Osteoblast (primary cell): ENCODE results near the gene EIF2S1. TPM values are rescaled to one million over a fixed set of nuclear protein-coding genes. Genes with fewer than 3 reads are reported as not detected.
"Not testable (repeated sequence)": the region's sequence is repeated elsewhere in the genome, so short reads cannot be mapped to it uniquely, and the experiment has no call there.

Experiments used
- DNase-seq: peaks from one replicate; pipeline ENCODE4 v3.0.0; 2011; ENCODE audit warnings: low spot score, mixed read lengths; ENCODE audit not compliant: insufficient read length; ENCODE audit errors: missing footprints
- H2AFZ ChIP-seq: 2 replicates; pipeline ENCODE4 v1.6.0; 2011; ENCODE audit warnings: mild to moderate bottlenecking, low read length
- H3K27ac ChIP-seq: 2 replicates; pipeline ENCODE4 v1.5.1; 2011; ENCODE audit warnings: mild to moderate bottlenecking, low read depth, low read length, moderate library complexity
- H3K27me3 ChIP-seq: 2 replicates; pipeline ENCODE4 v1.6.0; 2012; ENCODE audit warnings: mild to moderate bottlenecking, control low read depth, inconsistent platforms, low read length, moderate library complexity; ENCODE audit not compliant: insufficient read depth
- H3K36me3 ChIP-seq: 2 replicates; pipeline ENCODE4 v1.5.1; 2011; ENCODE audit warnings: mild to moderate bottlenecking, low read length, control low read depth, moderate library complexity; ENCODE audit not compliant: insufficient read depth
- H3K4me1 ChIP-seq: 2 replicates; pipeline ENCODE4 v1.5.1; 2011; ENCODE audit warnings: mild to moderate bottlenecking, low read length, control low read depth, moderate library complexity; ENCODE audit not compliant: insufficient read depth
- H3K4me2 ChIP-seq: 2 replicates; pipeline ENCODE4 v1.6.0; 2011; ENCODE audit warnings: mild to moderate bottlenecking, low read length; ENCODE audit not compliant: insufficient read depth
- H3K4me3 ChIP-seq: fragments of 200-600 bp; sonication (generic); 3 replicates; pipeline ENCODE4 v1.5.1; 2012; ENCODE audit warnings: mild to moderate bottlenecking, low read length, inconsistent platforms; ENCODE audit not compliant: insufficient read depth
- H3K79me2 ChIP-seq: 2 replicates; pipeline ENCODE4 v1.6.0; 2012; ENCODE audit warnings: mild to moderate bottlenecking, low read length, control low read depth, inconsistent platforms; ENCODE audit not compliant: insufficient read depth
- H3K9me3 ChIP-seq: 2 replicates; pipeline ENCODE4 v1.5.1; 2011; ENCODE audit warnings: low read depth, low read length, control low read depth
- H4K20me1 ChIP-seq: 2 replicates; pipeline ENCODE4 v1.6.0; 2012; ENCODE audit warnings: mild to moderate bottlenecking, low read length, control low read depth; ENCODE audit not compliant: insufficient read depth
- total RNA-seq: library from RNA; depleted of rRNA; stranded (reverse); fragments of >200 nt; gene quantifications from 2 replicates; pipeline ENCODE4 v1.2.3, GENCODE V29; 2012
- TF ChIP-seq, protein P1 (sequence below): IDR thresholded peaks from 2 replicates; pipeline ENCODE4 v1.5.1; 2011; ENCODE audit warnings: mild to moderate bottlenecking, low read depth, low read length, moderate library complexity; ENCODE audit errors: extremely low read depth

Gene EIF2S1
- total RNA-seq, 1 donor = 152 TPM

DNA sequence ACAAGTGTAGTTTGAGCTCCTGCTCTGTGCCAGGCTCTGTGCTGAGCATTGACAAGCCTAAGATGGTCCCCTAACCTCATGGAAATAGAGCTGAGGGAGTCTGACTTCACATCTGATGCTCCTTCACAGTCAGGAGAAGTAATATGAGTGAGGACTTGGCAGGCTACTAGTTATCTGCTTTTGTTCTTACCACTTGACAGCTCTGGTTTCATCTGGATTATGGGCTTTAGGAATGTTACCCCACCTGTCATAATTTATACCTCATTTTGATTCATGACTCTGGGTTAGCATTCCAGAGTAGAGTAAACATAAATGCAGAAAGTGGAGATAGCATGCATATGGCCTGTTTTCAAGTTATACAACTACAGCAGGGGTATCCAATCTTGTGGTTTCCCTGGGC is 41.0 kb upstream of the EIF2S1 start:
- no peaks in the 10 kb centered on the region for H3K4me1 ChIP-seq
- peaks cover 56% of the 10 kb centered on the region for H3K36me3 ChIP-seq
- TF ChIP-seq, protein P1, sequence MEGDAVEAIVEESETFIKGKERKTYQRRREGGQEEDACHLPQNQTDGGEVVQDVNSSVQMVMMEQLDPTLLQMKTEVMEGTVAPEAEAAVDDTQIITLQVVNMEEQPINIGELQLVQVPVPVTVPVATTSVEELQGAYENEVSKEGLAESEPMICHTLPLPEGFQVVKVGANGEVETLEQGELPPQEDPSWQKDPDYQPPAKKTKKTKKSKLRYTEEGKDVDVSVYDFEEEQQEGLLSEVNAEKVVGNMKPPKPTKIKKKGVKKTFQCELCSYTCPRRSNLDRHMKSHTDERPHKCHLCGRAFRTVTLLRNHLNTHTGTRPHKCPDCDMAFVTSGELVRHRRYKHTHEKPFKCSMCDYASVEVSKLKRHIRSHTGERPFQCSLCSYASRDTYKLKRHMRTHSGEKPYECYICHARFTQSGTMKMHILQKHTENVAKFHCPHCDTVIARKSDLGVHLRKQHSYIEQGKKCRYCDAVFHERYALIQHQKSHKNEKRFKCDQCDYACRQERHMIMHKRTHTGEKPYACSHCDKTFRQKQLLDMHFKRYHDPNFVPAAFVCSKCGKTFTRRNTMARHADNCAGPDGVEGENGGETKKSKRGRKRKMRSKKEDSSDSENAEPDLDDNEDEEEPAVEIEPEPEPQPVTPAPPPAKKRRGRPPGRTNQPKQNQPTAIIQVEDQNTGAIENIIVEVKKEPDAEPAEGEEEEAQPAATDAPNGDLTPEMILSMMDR = no peak
- no peaks in the 10 kb centered on the region for H3K79me2 ChIP-seq
- H3K4me2 ChIP-seq = no peak overlapping the region
- no peaks in the 10 kb centered on the region for H3K27me3 ChIP-seq
- H4K20me1 ChIP-seq = no peaks in the 10 kb centered on the region
- no peak overlapping the region for H3K4me3 ChIP-seq
- H2AFZ ChIP-seq = no peak overlapping the region
- H3K27ac ChIP-seq = no peak overlapping the region
- no peak for DNase-seq
- H3K9me3 ChIP-seq = no peaks in the 10 kb centered on the region

DNA sequence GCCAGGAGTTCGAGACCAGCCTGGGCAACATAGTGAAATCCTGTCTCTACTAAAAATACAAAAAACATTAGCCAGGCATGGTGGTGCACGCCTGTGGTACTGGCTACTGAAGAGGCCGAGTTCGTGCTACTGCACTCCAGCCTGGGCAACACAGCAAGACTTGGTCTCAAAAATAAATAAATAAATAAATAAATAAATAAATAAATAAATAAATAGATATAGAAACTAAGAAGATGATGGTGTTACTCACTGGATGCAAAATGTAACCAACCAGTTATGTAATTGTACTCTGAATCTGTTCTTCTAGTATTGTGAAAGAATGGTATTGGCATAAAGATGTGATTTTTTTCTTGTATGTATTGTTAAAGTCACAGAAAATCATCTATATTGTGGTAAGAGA is 30.5 kb upstream of the EIF2S1 start:
- H3K27ac ChIP-seq, H3K9me3 ChIP-seq, DNase-seq, H3K4me2 ChIP-seq, H3K27me3 ChIP-seq, H3K4me3 ChIP-seq, H4K20me1 ChIP-seq, H3K4me1 ChIP-seq, H3K79me2 ChIP-seq, H2AFZ ChIP-seq: not testable (repeated sequence)
- peaks cover 44% of the 10 kb centered on the region for H3K36me3 ChIP-seq

DNA sequence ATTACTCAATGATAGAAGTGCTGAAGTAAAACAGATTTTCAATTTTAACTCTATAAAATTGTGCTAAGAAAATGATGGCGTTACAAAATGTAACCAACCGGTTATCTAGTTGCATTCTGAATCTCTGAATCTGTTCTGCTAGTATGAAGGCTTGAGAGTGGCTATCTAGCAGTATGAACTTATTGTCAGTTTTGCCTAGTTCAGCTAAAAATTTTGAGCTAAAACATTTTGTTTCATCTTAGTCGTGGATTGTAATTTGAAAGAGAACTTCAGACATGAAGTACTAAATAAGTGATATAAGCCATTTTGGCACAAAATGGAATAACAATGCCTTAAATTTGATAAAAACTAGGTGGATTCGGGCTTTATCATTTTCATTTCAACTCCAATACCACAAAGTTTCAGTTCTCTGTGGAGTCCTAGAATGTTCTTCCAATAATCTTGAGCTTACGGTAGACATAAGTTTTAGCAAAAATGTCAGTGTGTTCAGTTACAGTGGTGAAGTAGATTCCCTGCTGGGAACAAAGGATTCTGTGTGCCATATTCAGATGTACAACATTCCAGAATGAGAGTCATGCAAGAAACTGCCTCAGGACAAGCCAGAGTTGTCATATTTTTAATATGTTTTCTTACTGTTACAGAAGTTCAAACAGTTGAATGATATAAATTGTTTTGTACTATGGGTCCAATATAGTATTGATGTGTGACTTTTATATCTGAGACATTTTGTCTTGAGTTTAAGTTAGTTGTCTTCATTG is 28.6 kb upstream of the EIF2S1 start:
- H3K4me3 ChIP-seq = no peak overlapping the region
- no peaks in the 10 kb centered on the region for H3K4me1 ChIP-seq
- TF ChIP-seq, protein P1 = no peak
- no peaks in the 10 kb centered on the region for H3K9me3 ChIP-seq
- peaks cover 52% of the 10 kb centered on the region for H3K36me3 ChIP-seq
- no peak overlapping the region for H3K27ac ChIP-seq
- H4K20me1 ChIP-seq = peaks cover 6% of the 10 kb centered on the region
- no peaks in the 10 kb centered on the region for H3K27me3 ChIP-seq
- peaks cover 8% of the 10 kb centered on the region for H3K79me2 ChIP-seq
- no peak for DNase-seq
- H3K4me2 ChIP-seq = no peak overlapping the region
- no peak overlapping the region for H2AFZ ChIP-seq

DNA sequence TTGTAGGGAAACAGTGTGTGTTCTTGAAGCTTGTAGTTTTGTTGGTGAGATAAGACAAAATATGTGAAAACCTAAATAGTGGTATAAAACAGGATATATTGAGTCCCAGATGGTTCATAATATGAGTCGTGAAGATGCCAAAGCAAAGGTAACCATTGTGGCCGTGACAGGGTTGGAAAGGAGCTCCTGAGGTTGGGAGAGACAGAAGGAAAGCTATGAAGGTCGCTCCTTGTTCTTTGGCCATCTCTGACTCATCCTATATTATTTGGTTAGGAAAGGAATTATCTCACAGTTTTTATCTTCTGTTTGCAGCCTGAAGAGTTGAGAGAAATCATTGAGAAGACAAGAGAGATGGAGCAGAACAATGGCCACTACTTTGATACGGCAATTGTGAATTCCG is 27.7 kb upstream of the EIF2S1 start:
- peaks cover 57% of the 10 kb centered on the region for H3K36me3 ChIP-seq
- TF ChIP-seq, protein P1 = no peak
- H3K4me2 ChIP-seq = no peak overlapping the region
- no peaks in the 10 kb centered on the region for H3K27me3 ChIP-seq
- H3K4me3 ChIP-seq = no peak overlapping the region
- peaks cover 8% of the 10 kb centered on the region for H3K79me2 ChIP-seq
- no peak for DNase-seq
- H3K9me3 ChIP-seq = no peaks in the 10 kb centered on the region
- no peak overlapping the region for H3K27ac ChIP-seq
- no peaks in the 10 kb centered on the region for H3K4me1 ChIP-seq
- H2AFZ ChIP-seq = no peak overlapping the region
- H4K20me1 ChIP-seq = peaks cover 6% of the 10 kb centered on the region
